ENCODE results near the gene SGCD. TPM values are rescaled to one million over a fixed set of nuclear protein-coding genes. Genes with fewer than 3 reads are reported as not detected.

The SGCD gene
- polyA plus RNA-seq, 1 donor (not counting 4 experiments of a cell fraction or from before 2014, with no cell fraction given) = not detected

- Histone ChIP-seq H3K4me1 (ENCODE audit: control insufficient read depth, extremely low read depth, insufficient read depth, low read length) (no peaks in the 10 kb centered on the region), H3K4me3 (ENCODE audit: control insufficient read depth in 2 of 3, extremely low read depth in 1 of 3, insufficient read depth in 2 of 3, low read depth in 1 of 3, low read length in 3 of 3) (no peak overlapping the region), H3K36me3 (ENCODE audit: control insufficient read depth in 2 of 2, extremely low read depth in 1 of 2, insufficient read depth in 2 of 2, low read length in 2 of 2) (no peaks in the 10 kb centered on the region), H4K20me1 (ENCODE audit: control insufficient read depth, extremely low read depth, insufficient read depth, low read length) (no peaks in the 10 kb centered on the region), H2AFZ (ENCODE audit: control insufficient read depth, low read length) (no peak overlapping the region), H3K4me2 (ENCODE audit: control insufficient read depth, extremely low read depth, insufficient read depth, low read depth, low read length) (no peak overlapping the region), H3K27me3 (ENCODE audit: control insufficient read depth, extremely low read depth, insufficient read depth, low read length) (no peaks in the 10 kb centered on the region), H3K27ac (ENCODE audit: control insufficient read depth, insufficient read depth, low read length) (no peak overlapping the region), H3K79me2 (ENCODE audit: control insufficient read depth, insufficient read depth, low read length) (no peaks in the 10 kb centered on the region), H3K9me1 (ENCODE audit: control insufficient read depth, extremely low read depth, insufficient read depth, low read length) (no peaks in the 10 kb centered on the region), H3K9me3 (ENCODE audit: control insufficient read depth, low read depth, low read length) (no peaks in the 10 kb centered on the region), H3K9ac (ENCODE audit: control insufficient read depth, extremely low read depth, insufficient read depth, low read length) (no peak overlapping the region)
- DNase-seq (ENCODE audit: low read depth, low spot score) (no peak), FAIRE-seq (no peak)
- dilution Hi-C loops (cut with MboI; ENCODE audit: extremely low pct_ligation_motif_present, low sequenced_read_pairs) = no loop called here
- TF ChIP-seq EZH2 (IDR thresholded peaks at IDR 0.05; ENCODE audit: low read length) (no peak), CTCF (optimal IDR thresholded peaks at IDR 0.05 in 1 of 3, IDR thresholded peaks at IDR 0.05 in 1 of 3, conservative IDR thresholded peaks at IDR 0.05 in 1 of 3; ENCODE audit: extremely low read depth in 1 of 3, insufficient read depth in 2 of 3, low read length in 3 of 3) (no peak)
Measured at GRCh38 chr5:156481741-156482140, 154.8 kb downstream of the SGCD start.

GRCh38 chr5:156482818-156483217 lies 155.9 kb downstream of the SGCD start:
- H3K4me3 ChIP-seq (ENCODE audit: control insufficient read depth in 2 of 3, extremely low read depth in 1 of 3, insufficient read depth in 2 of 3, low read depth in 1 of 3, low read length in 3 of 3) = no peak overlapping the region
- TF ChIP-seq CTCF (optimal IDR thresholded peaks at IDR 0.05 in 1 of 3, IDR thresholded peaks at IDR 0.05 in 1 of 3, conservative IDR thresholded peaks at IDR 0.05 in 1 of 3; ENCODE audit: extremely low read depth in 1 of 3, insufficient read depth in 2 of 3, low read length in 3 of 3) (no peak), EZH2 (IDR thresholded peaks at IDR 0.05; ENCODE audit: low read length) (no peak)
- dilution Hi-C loops (cut with MboI; ENCODE audit: extremely low pct_ligation_motif_present, low sequenced_read_pairs) = no loop called here

More at GRCh38 chr5:156482818-156483217, 155.9 kb downstream of the SGCD start:
- no peak overlapping the region for H2AFZ ChIP-seq (ENCODE audit: control insufficient read depth, low read length)
- H3K79me2 ChIP-seq (ENCODE audit: control insufficient read depth, insufficient read depth, low read length) = no peaks in the 10 kb centered on the region
- H3K36me3 ChIP-seq (ENCODE audit: control insufficient read depth in 2 of 2, extremely low read depth in 1 of 2, insufficient read depth in 2 of 2, low read length in 2 of 2) = no peaks in the 10 kb centered on the region
- H3K27me3 ChIP-seq (ENCODE audit: control insufficient read depth, extremely low read depth, insufficient read depth, low read length) = no peaks in the 10 kb centered on the region
- FAIRE-seq (no peak), DNase-seq (ENCODE audit: low read depth, low spot score) (no peak)
- no peak overlapping the region for H3K4me2 ChIP-seq (ENCODE audit: control insufficient read depth, extremely low read depth, insufficient read depth, low read depth, low read length)
- no peaks in the 10 kb centered on the region for H4K20me1 ChIP-seq (ENCODE audit: control insufficient read depth, extremely low read depth, insufficient read depth, low read length)
- H3K9ac ChIP-seq (ENCODE audit: control insufficient read depth, extremely low read depth, insufficient read depth, low read length) = no peak overlapping the region
- no peaks in the 10 kb centered on the region for H3K9me1 ChIP-seq (ENCODE audit: control insufficient read depth, extremely low read depth, insufficient read depth, low read length)
- no peak overlapping the region for H3K27ac ChIP-seq (ENCODE audit: control insufficient read depth, insufficient read depth, low read length)
- no peaks in the 10 kb centered on the region for H3K9me3 ChIP-seq (ENCODE audit: control insufficient read depth, low read depth, low read length)
- H3K4me1 ChIP-seq (ENCODE audit: control insufficient read depth, extremely low read depth, insufficient read depth, low read length) = no peaks in the 10 kb centered on the region
